Activated B cell treated with CpG ODN at 0.5 μM for 24 hours (primary cell): ENCODE data around the gene CENPB. TPM values are rescaled to one million over a fixed set of nuclear protein-coding genes. Genes with fewer than 3 reads are reported as not detected.

Experiments used
- ATAC-seq: fragments of 200-7000 bp; cut with Tn5 transposase; one replicate; pipeline ENCODE4 v1.10.0; 2021; ENCODE audit warnings: low read depth, mild to moderate bottlenecking, moderate library complexity
- CTCF ChIA-PET: fragments of 350-600 bp; sonication (Branson Sonifier 250); formaldehyde crosslinking; loops from one replicate; lab custom pipeline; 2021; ENCODE audit warnings: antibody characterized with exemption; lab: Charles Lee
- POLR2A ChIA-PET: fragments of 350-600 bp; sonication (Branson Sonifier 250); formaldehyde crosslinking; loops from one replicate; lab custom pipeline; 2021; ENCODE audit warnings: antibody characterized with exemption; lab: Charles Lee
- DNase-seq: peaks from one replicate; pipeline ENCODE4 v3.0.0; 2022
- H3K27ac Mint-ChIP-seq: one replicate; pipeline ENCODE4 v1.8.0; 2020; ENCODE audit warnings: mixed read lengths
- H3K27me3 Mint-ChIP-seq: one replicate; pipeline ENCODE4 v1.8.0; 2021; ENCODE audit warnings: mixed read lengths
- H3K36me3 Mint-ChIP-seq: one replicate; pipeline ENCODE4 v1.8.0; 2021; ENCODE audit warnings: low read depth, mixed read lengths
- H3K4me1 Mint-ChIP-seq: one replicate; pipeline ENCODE4 v1.8.0; 2021; ENCODE audit warnings: mixed read lengths
- H3K4me3 Mint-ChIP-seq: one replicate; pipeline ENCODE4 v1.8.0; 2020; ENCODE audit warnings: mild to moderate bottlenecking, mixed read lengths
- H3K9me3 Mint-ChIP-seq: one replicate; pipeline ENCODE4 v1.8.0; 2020; ENCODE audit warnings: mixed read lengths
- CTCF ChIP-seq: fragments of 200-600 bp; IDR thresholded peaks from one replicate; pipeline ENCODE4 v1.8.0; 2022; ENCODE audit warnings: antibody characterized with exemption, mild to moderate bottlenecking
- intact Hi-C: fragments of 100-400 bp; cut with micrococcal nuclease; formaldehyde crosslinking; loops from one replicate; pipeline ENCODE4 v1.15.1; 2024
- total RNA-seq: library from RNA; stranded (reverse); gene quantifications from 2 replicates; pipeline ENCODE4 v1.2.3, GENCODE V29; 2022

Gene CENPB
- total RNA-seq, 1 donor from 2014 or later: 51.7 TPM

- Mint-ChIP-seq H3K36me3 (peaks cover 14% of the 10 kb centered on the region), H3K27me3 (no peaks in the 10 kb centered on the region), H3K27ac (no peak overlapping the region), H3K4me3 (no peak overlapping the region), H3K4me1 (peaks cover 11% of the 10 kb centered on the region), H3K9me3 (no peaks in the 10 kb centered on the region)
- TF ChIP-seq CTCF: no peak
- POLR2A ChIA-PET: interaction anchor here (0.9 to 1.5 kb wide), 3 partner anchors 14 to 66 kb away, joined by 4 to 6 read pairs (median 4); partner anchors contain the start of genes ADISSP and AP5S1
- CTCF ChIA-PET: interaction anchor here (1.5 to 5.5 kb wide), 3 partner anchors 10 to 332 kb away, joined by 6 to 32 read pairs (median 7); partner anchors contain the start of gene ADISSP
- intact Hi-C loops: loop anchor here (1.0 kb wide), 5 partner anchors 15 to 332 kb away; partner anchors contain the start of gene AP5S1
- ATAC-seq (no peak), DNase-seq (no peak)
Observed at GRCh38 chr20:3753501-3754275, 32.9 kb downstream of the CENPB start.

- H3K9me3 Mint-ChIP-seq: no peaks in the 10 kb centered on the region
- POLR2A ChIA-PET: interaction anchor here (0.9 kb wide), 1 partner anchor 16 kb away, joined by 4 read pairs; no protein-coding TSS in a partner anchor
- ATAC-seq: peak; percentile 63
Observed at GRCh38 chr20:3753098-3753497, 33.4 kb downstream of the CENPB start.

GRCh38 chr20:3752386-3752759, 34.2 kb downstream of the CENPB start:
- peaks cover 8% of the 10 kb centered on the region for H3K36me3 Mint-ChIP-seq
- ChIA-PET POLR2A (interaction anchor here (0.6 to 0.9 kb wide), 2 partner anchors 11 to 16 kb away, joined by 3 to 4 read pairs; no protein-coding TSS in a partner anchor), CTCF (interaction anchor here (0.7 to 5.5 kb wide), 5 partner anchors 11 to 333 kb away, joined by 3 to 32 read pairs (median 6); partner anchors contain the start of genes ADISSP and SPEF1)
- ATAC-seq (no peak), DNase-seq (no peak)
- TF ChIP-seq CTCF: no peak
- no peaks in the 10 kb centered on the region for H3K9me3 Mint-ChIP-seq
- H3K27ac Mint-ChIP-seq: peak overlapping the region; percentile 63
- intact Hi-C loops: no loop called here
- H3K4me3 Mint-ChIP-seq: peak overlapping the region; percentile 77
- no peaks in the 10 kb centered on the region for H3K27me3 Mint-ChIP-seq
- H3K4me1 Mint-ChIP-seq: peaks cover 11% of the 10 kb centered on the region

More at GRCh38 chr20:3753098-3753497, 33.4 kb downstream of the CENPB start:
- Mint-ChIP-seq H3K4me3 (peak overlapping the region; percentile 12), H3K36me3 (peaks cover 12% of the 10 kb centered on the region), H3K4me1 (peaks cover 11% of the 10 kb centered on the region), H3K27me3 (no peaks in the 10 kb centered on the region), H3K27ac (no peak overlapping the region)
- intact Hi-C loops: loop anchor here (1.0 kb wide), 5 partner anchors 15 to 332 kb away; partner anchors contain the start of gene AP5S1
- DNase-seq: no peak
- TF ChIP-seq CTCF: no peak
- CTCF ChIA-PET: interaction anchor here (0.7 to 5.5 kb wide), 5 partner anchors 11 to 332 kb away, joined by 3 to 32 read pairs (median 6); partner anchors contain the start of genes ADISSP and SPEF1

GRCh38 chr20:3751675-3752385, 34.7 kb downstream of the CENPB start:
- DNase-seq (peak; percentile 54), ATAC-seq (peak; percentile 85)
- intact Hi-C loops: no loop called here
- peaks cover 11% of the 10 kb centered on the region for H3K4me1 Mint-ChIP-seq
- CTCF ChIA-PET: interaction anchor here (1.5 to 5.5 kb wide), 2 partner anchors 16 to 333 kb away, joined by 6 to 32 read pairs; partner anchors contain the start of gene ADISSP
- no peak for TF ChIP-seq CTCF
- H3K9me3 Mint-ChIP-seq: no peaks in the 10 kb centered on the region
- H3K36me3 Mint-ChIP-seq: peaks cover 6% of the 10 kb centered on the region
- POLR2A ChIA-PET: interaction anchor here (0.6 kb wide), 1 partner anchor 12 kb away, joined by 3 read pairs; no protein-coding TSS in a partner anchor
- peak overlapping the region; percentile 63 for H3K27ac Mint-ChIP-seq
- H3K4me3 Mint-ChIP-seq: peak overlapping the region; percentile 77
- H3K27me3 Mint-ChIP-seq: no peaks in the 10 kb centered on the region
